ENCODE results near the gene NXN.
A peak's percentile ranks its signal among the peaks of the same experiment; 100 is the strongest.
"Not testable (repeated sequence)": the region's sequence is repeated elsewhere in the genome, so short reads cannot be mapped to it uniquely, and the experiment has no call there.

The NXN gene

GRCh38 chr17:859824-860195 lies 119.8 kb downstream of the NXN start:
- H3K9me3 ChIP-seq (ENCODE audit: control insufficient read depth, low read length): no peaks in the 10 kb centered on the region
- H3K27ac ChIP-seq (ENCODE audit: low read depth, low read length, severe bottlenecking): peak overlapping the region; percentile 61
- 90 to 93% methylated on average over 2 of the region's 4 CpGs for WGBS, 2 experiments (ENCODE audit: insufficient coverage in 2 of 2)
- H3K4me3 ChIP-seq (ENCODE audit: extremely low read depth, insufficient read depth, low read length, poor library complexity, severe bottlenecking): no peak overlapping the region
- H3K36me3 ChIP-seq (ENCODE audit: control insufficient read depth, insufficient read depth, low read length): peaks cover 24% of the 10 kb centered on the region
- peaks cover 25% of the 10 kb centered on the region for H3K4me1 ChIP-seq (ENCODE audit: control insufficient read depth, insufficient read depth, low read length, poor library complexity, severe bottlenecking)

GRCh38 chr17:859061-859823 lies 120.3 kb downstream of the NXN start:
- Histone ChIP-seq H3K27ac (ENCODE audit: low read depth, low read length, severe bottlenecking) (peak overlapping the region; percentile 61), H3K9me3 (ENCODE audit: control insufficient read depth, low read length) (no peaks in the 10 kb centered on the region), H3K4me1 (ENCODE audit: control insufficient read depth, insufficient read depth, low read length, poor library complexity, severe bottlenecking) (peaks cover 22% of the 10 kb centered on the region), H3K4me3 (ENCODE audit: extremely low read depth, insufficient read depth, low read length, poor library complexity, severe bottlenecking) (no peak overlapping the region), H3K36me3 (ENCODE audit: control insufficient read depth, insufficient read depth, low read length) (peaks cover 23% of the 10 kb centered on the region)
- WGBS, 2 experiments (ENCODE audit: insufficient coverage in 2 of 2): 88 to 91% methylated on average over 14 to 17 of the region's 20 CpGs

GRCh38 chr17:856149-856548 lies 123.4 kb downstream of the NXN start:
- 88 to 95% methylated on average over 2 to 6 of the region's 7 CpGs for WGBS, 2 experiments (ENCODE audit: insufficient coverage in 2 of 2)
- Histone ChIP-seq H3K27ac (ENCODE audit: low read depth, low read length, severe bottlenecking) (no peak overlapping the region), H3K4me1 (ENCODE audit: control insufficient read depth, insufficient read depth, low read length, poor library complexity, severe bottlenecking) (peaks cover 26% of the 10 kb centered on the region), H3K9me3 (ENCODE audit: control insufficient read depth, low read length) (no peaks in the 10 kb centered on the region), H3K36me3 (ENCODE audit: control insufficient read depth, insufficient read depth, low read length) (peaks cover 9% of the 10 kb centered on the region), H3K4me3 (ENCODE audit: extremely low read depth, insufficient read depth, low read length, poor library complexity, severe bottlenecking) (no peak overlapping the region)

- H3K9me3 ChIP-seq (ENCODE audit: control insufficient read depth, low read length): no peaks in the 10 kb centered on the region
- peaks cover 32% of the 10 kb centered on the region for H3K4me1 ChIP-seq (ENCODE audit: control insufficient read depth, insufficient read depth, low read length, poor library complexity, severe bottlenecking)
- 98 to 100% methylated on average over 4 to 5 of the region's 5 CpGs for WGBS, 2 experiments (ENCODE audit: insufficient coverage in 2 of 2)
- H3K36me3 ChIP-seq (ENCODE audit: control insufficient read depth, insufficient read depth, low read length): peaks cover 10% of the 10 kb centered on the region
- H3K4me3 ChIP-seq (ENCODE audit: extremely low read depth, insufficient read depth, low read length, poor library complexity, severe bottlenecking): no peak overlapping the region
- no peak overlapping the region for H3K27ac ChIP-seq (ENCODE audit: low read depth, low read length, severe bottlenecking)
These were observed 124.0 kb downstream of the NXN start for GRCh38 chr17:855569-855968.

GRCh38 chr17:852850-853249 lies 126.7 kb downstream of the NXN start:
- H3K9me3 ChIP-seq (ENCODE audit: control insufficient read depth, low read length); H3K4me3 ChIP-seq (ENCODE audit: extremely low read depth, insufficient read depth, low read length, poor library complexity, severe bottlenecking); H3K27ac ChIP-seq (ENCODE audit: low read depth, low read length, severe bottlenecking): not testable (repeated sequence)
- peaks cover 31% of the 10 kb centered on the region for H3K4me1 ChIP-seq (ENCODE audit: control insufficient read depth, insufficient read depth, low read length, poor library complexity, severe bottlenecking)
- peaks cover 21% of the 10 kb centered on the region for H3K36me3 ChIP-seq (ENCODE audit: control insufficient read depth, insufficient read depth, low read length)
- WGBS, 2 experiments (ENCODE audit: insufficient coverage in 2 of 2): 89 to 96% methylated on average over 9 of the region's 9 CpGs

GRCh38 chr17:852349-852748 lies 127.2 kb downstream of the NXN start:
- peaks cover 21% of the 10 kb centered on the region for H3K36me3 ChIP-seq (ENCODE audit: control insufficient read depth, insufficient read depth, low read length)
- H3K4me3 ChIP-seq (ENCODE audit: extremely low read depth, insufficient read depth, low read length, poor library complexity, severe bottlenecking): no peak overlapping the region
- H3K9me3 ChIP-seq (ENCODE audit: control insufficient read depth, low read length): no peaks in the 10 kb centered on the region
- WGBS, 2 experiments (ENCODE audit: insufficient coverage in 2 of 2): 73 to 83% methylated on average over 4 to 6 of the region's 10 CpGs
- peak overlapping the region; percentile 29 for H3K27ac ChIP-seq (ENCODE audit: low read depth, low read length, severe bottlenecking)
- peaks cover 31% of the 10 kb centered on the region for H3K4me1 ChIP-seq (ENCODE audit: control insufficient read depth, insufficient read depth, low read length, poor library complexity, severe bottlenecking)

- Histone ChIP-seq H3K9me3 (ENCODE audit: control insufficient read depth, low read length) (no peaks in the 10 kb centered on the region), H3K27ac (ENCODE audit: low read depth, low read length, severe bottlenecking) (peak overlapping the region; percentile 70), H3K4me3 (ENCODE audit: extremely low read depth, insufficient read depth, low read length, poor library complexity, severe bottlenecking) (no peak overlapping the region), H3K4me1 (ENCODE audit: control insufficient read depth, insufficient read depth, low read length, poor library complexity, severe bottlenecking) (peaks cover 32% of the 10 kb centered on the region), H3K36me3 (ENCODE audit: control insufficient read depth, insufficient read depth, low read length) (peaks cover 21% of the 10 kb centered on the region)
- 96 to 97% methylated on average over 11 to 13 of the region's 13 CpGs for WGBS, 2 experiments (ENCODE audit: insufficient coverage in 2 of 2)
These were observed 127.7 kb downstream of the NXN start for GRCh38 chr17:851924-852323.

- Histone ChIP-seq H3K27ac (ENCODE audit: low read depth, low read length, severe bottlenecking) (peak overlapping the region; percentile 70), H3K4me3 (ENCODE audit: extremely low read depth, insufficient read depth, low read length, poor library complexity, severe bottlenecking) (no peak overlapping the region), H3K4me1 (ENCODE audit: control insufficient read depth, insufficient read depth, low read length, poor library complexity, severe bottlenecking) (peaks cover 36% of the 10 kb centered on the region), H3K36me3 (ENCODE audit: control insufficient read depth, insufficient read depth, low read length) (peaks cover 25% of the 10 kb centered on the region), H3K9me3 (ENCODE audit: control insufficient read depth, low read length) (no peaks in the 10 kb centered on the region)
- 82 to 85% methylated on average over 26 of the region's 30 CpGs for WGBS, 2 experiments (ENCODE audit: insufficient coverage in 2 of 2)
These were observed 128.5 kb downstream of the NXN start for GRCh38 chr17:850851-851763.

- H3K27ac ChIP-seq (ENCODE audit: low read depth, low read length, severe bottlenecking): peak overlapping the region; percentile 70
These were observed 129.3 kb downstream of the NXN start for GRCh38 chr17:850086-850850.

GRCh38 chr17:848402-848801 lies 131.2 kb downstream of the NXN start:
- Histone ChIP-seq H3K4me1 (ENCODE audit: control insufficient read depth, insufficient read depth, low read length, poor library complexity, severe bottlenecking) (peaks cover 36% of the 10 kb centered on the region), H3K4me3 (ENCODE audit: extremely low read depth, insufficient read depth, low read length, poor library complexity, severe bottlenecking) (no peak overlapping the region), H3K36me3 (ENCODE audit: control insufficient read depth, insufficient read depth, low read length) (peaks cover 34% of the 10 kb centered on the region), H3K27ac (ENCODE audit: low read depth, low read length, severe bottlenecking) (no peak overlapping the region), H3K9me3 (ENCODE audit: control insufficient read depth, low read length) (no peaks in the 10 kb centered on the region)
- 95% methylated on average over 11 of the region's 11 CpGs for WGBS, 2 experiments (ENCODE audit: insufficient coverage in 2 of 2)

More at GRCh38 chr17:850086-850850, 129.3 kb downstream of the NXN start:
- no peaks in the 10 kb centered on the region for H3K9me3 ChIP-seq (ENCODE audit: control insufficient read depth, low read length)
- 94 to 95% methylated on average over 13 to 25 of the region's 25 CpGs for WGBS, 2 experiments (ENCODE audit: insufficient coverage in 2 of 2)
- H3K36me3 ChIP-seq (ENCODE audit: control insufficient read depth, insufficient read depth, low read length): peaks cover 28% of the 10 kb centered on the region
- H3K4me1 ChIP-seq (ENCODE audit: control insufficient read depth, insufficient read depth, low read length, poor library complexity, severe bottlenecking): peaks cover 36% of the 10 kb centered on the region
- no peak overlapping the region for H3K4me3 ChIP-seq (ENCODE audit: extremely low read depth, insufficient read depth, low read length, poor library complexity, severe bottlenecking)

Measured in mesodermal cell (in vitro differentiated cells).